Stimulated activated naive CD4-positive, alpha-beta T cell (primary cell): ENCODE measurements around the gene EGLN2.
"Not testable (repeated sequence)": the region's sequence is repeated elsewhere in the genome, so short reads cannot be mapped to it uniquely, and the experiment has no call there.

Experiments used
- DNase-seq, 6 experiments: peaks; one replicate each; lab custom pipeline; 2025; lab: John Stamatoyannopoulos, UW

EGLN2 gene

DNA sequence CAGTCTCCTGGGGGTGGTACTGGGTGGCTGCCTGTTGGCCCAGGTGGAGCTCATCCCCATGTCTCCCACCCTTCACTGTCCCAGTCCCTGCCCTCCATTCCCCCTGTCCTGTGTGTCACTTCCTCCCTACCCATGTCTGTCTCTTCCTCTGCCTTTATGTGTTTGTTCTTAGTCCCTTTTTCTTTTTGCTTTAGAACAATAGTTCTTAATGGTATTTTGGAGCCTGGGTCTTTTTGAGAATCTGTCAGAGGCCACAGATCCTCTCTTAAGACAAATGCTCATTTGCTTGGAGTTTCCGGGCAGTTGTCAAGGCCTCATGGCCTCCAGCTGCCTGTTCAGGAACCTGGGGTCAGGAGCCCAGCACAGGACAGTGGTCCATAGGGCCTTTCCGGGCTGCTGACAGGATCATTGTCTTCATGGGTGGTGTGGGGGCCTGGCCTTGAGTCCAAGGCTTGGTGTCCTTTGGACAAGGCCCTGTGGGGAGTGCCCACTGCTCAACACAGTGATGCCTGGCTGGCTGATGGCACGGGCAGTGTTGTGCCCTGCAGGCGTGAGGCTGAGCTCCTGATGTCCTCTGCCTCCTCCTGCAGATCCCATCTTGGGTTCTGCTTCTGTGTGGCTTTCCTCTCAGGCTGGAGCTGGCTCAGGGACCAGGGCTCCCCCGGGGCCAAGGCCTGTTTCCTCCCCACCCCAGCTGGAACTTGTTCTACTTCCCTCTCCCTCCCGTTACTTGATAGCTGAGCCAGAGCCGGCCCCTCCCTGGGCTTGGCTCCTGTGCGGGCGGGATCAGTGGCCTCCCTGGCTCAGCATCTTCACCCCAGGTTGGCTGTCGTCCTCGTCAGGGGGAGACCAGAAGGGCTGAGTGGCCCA, 3.5 kb downstream of the EGLN2 start:
- no peak for DNase-seq

DNA sequence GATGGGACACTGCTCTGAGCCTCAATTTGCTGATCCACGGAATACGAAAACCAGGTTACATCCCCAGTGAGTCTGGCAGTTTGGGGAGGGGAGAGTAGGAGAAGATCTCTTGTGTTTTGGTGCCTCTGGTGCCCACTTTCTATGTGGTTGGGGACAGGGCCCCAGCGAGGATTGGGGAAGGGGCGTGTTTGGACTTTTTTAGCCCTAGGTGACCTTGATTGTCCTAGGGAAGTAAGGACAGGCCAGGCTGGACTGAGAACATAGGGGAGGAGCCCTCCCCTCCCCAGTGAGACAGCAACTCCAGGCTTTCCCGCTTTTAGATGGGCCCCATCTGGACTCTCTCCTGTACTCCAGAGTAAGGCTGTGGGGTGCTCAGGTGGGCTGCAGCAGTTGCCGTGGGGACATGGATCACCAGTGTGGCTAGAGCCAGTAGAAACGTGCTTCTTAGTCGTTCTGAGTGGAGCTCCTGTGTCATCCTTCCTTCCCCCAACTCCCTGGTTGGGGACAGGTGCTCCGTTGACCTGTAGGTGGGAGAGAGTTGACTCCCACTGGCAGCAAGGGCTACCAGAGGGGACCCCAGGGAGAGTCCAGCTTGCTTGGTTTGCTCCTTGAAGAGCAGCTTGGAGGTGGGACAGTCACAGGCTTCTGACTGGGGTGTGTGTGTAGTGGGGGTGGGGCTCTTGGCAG, 4.3 kb downstream of the EGLN2 start:
- no peak for DNase-seq

DNA sequence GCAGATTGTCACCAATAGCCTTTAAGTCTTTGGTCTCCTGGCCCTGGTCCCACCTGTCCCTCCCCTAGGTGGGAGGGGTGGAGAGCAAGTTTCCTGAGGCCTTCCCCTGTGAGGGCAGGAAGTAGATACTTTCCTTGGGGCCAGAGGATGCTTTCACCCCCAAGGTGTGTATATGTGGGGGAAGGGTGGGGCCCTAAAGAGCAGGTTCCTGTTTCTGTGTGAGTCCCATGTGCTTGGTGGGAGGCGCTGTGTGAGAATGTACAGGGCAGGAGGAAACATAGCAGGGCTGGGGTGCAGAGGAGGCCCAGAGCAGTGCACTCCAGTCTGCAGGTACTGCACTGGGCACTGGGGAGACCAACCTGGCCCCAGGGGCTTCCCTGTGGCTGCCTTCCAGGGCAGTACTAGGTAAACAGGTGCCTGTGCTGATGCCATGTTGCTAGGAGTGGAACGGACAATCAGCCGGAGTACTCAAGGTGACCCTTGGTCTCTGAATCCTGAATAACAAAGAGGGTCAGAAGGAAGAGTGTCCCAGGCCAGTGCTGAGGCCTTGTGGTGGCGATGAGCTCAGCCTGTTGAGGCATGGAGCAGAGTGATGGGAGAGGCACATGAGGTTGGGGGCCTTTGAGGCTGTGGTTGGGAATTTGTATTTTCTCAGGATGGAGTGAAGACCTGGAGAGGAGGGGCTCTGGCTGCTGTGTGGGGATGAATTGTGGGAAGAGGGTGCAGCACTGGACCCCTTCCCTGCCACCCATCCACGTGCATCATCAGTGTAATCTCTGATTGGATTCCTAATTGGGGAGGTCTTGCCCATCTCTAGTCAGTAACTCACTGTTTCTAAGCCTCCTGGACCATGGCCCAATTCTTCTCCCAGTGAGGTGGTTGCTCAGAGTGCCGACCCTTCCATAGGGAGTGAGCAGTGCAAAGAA, 5.1 kb downstream of the EGLN2 start:
- DNase-seq: peak; percentile 50 to 87 (median 79)

GRCh38 chr19:40804783-40805242, 5.8 kb downstream of the EGLN2 start:
- DNase-seq: no peak

DNA sequence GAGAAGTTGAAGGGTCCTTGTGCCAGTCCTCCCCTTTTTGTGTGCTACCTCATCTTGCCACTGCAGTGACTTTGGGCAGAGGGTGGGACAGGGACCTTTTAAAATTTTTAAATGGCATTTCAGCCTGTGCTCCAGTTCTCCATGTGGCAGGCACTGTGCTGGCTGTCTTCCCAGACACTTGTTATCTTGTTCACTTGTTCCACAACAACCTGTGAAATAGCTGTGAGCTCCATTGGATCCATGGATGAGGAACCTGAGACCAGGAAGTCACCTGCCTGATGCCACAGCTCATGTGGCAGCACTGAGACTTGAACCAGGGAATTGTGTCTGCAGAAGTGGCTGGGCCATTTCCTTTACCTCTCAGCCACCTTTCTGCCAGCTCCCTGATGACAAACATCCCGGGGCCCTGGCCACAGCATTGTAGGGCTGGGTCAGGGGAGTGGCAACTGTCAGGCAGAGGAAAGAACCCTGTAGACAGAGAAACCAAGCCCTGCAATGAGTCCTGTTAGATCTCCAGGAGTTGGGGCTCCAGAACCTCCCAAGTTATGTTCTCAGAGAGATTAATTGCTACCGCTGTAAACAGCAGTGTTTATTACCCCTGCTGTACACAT, 6.4 kb downstream of the EGLN2 start:
- DNase-seq: peak in 4 of 6 experiments; percentile 16 to 50 (median 30)

DNA sequence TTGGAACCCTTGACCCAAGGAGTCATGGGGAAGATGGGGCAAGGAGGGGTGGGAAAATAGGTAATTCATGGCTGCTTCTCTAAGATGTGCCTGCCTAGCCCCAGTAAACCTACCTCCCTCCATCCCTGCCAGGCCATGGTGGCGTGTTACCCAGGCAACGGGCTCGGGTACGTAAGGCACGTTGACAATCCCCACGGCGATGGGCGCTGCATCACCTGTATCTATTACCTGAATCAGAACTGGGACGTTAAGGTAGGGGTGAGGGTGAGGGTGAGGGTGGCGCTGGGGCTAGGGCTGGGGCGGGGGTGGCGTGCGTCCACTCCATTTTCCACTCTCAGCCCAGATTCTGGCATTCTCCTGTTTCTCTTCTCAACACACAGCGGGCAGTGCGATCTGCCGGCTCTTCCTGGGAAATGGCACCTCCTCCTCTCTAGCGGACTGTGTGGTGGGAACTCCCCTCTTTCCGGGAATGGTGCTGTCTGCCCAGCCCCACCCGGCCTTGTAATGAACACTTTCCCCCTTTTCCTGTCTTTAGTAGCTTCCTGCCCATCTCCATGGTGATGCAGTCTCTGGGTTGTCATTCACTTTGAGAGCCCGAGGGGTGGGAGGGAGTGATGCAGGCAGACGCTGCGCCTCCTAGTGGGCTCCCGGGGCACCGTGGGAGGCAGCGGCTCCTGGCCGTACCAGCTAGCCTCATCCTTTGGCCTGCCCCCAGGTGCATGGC, 7.6 kb downstream of the EGLN2 start:
- DNase-seq: peak; percentile 65 to 81 (median 76)

DNA sequence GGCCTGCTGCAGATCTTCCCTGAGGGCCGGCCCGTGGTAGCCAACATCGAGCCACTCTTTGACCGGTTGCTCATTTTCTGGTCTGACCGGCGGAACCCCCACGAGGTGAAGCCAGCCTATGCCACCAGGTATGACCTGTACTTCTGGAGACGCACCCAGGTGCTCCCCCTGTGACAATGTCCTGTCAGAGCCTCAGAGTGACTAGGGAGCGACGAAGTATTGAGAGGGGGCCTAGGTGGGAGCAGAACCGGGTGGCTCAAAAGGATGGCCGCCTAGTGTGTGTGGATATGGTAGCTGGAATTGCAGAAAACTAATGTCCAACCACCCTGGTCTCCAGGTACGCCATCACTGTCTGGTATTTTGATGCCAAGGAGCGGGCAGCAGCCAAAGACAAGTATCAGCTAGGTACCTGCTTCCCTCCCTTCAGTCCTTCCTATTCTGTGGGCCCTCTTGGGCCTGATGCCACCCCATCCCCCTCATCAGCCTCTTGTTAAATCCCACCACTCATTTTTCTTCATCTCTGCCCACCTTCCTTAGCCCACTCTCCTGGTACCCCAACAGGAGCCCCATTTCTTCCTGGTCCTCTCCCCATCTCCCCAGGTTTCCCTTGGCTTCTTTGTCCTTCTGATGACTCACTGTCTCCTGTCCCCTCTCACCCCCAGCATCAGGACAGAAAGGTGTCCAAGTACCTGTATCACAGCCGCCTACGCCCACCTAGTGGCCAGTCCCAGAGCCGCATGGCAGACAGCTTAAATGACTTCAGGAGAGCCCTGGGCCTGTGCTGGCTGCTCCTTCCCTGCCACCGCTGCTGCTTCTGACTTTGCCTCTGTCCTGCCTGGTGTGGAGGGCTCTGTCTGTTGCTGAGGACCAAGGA, 8.4 kb downstream of the EGLN2 start:
- no peak for DNase-seq

DNA sequence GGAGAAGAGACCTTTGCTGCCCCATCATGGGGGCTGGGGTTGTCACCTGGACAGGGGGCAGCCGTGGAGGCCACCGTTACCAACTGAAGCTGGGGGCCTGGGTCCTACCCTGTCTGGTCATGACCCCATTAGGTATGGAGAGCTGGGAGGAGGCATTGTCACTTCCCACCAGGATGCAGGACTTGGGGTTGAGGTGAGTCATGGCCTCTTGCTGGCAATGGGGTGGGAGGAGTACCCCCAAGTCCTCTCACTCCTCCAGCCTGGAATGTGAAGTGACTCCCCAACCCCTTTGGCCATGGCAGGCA, 9.0 kb downstream of the EGLN2 start:
- no peak for DNase-seq

GRCh38 chr19:40808497-40808896, 9.5 kb downstream of the EGLN2 start:
- DNase-seq: no peak

- DNase-seq: no peak
Observed at GRCh38 chr19:40809358-40810086, 10.5 kb downstream of the EGLN2 start.

- DNase-seq: no peak
Observed at GRCh38 chr19:40810160-40810559, 11.2 kb downstream of the EGLN2 start.

- DNase-seq: peak in 5 of 6 experiments; percentile 19 to 59 (median 39)
Observed at GRCh38 chr19:40810649-40811408, 11.8 kb downstream of the EGLN2 start.

DNA sequence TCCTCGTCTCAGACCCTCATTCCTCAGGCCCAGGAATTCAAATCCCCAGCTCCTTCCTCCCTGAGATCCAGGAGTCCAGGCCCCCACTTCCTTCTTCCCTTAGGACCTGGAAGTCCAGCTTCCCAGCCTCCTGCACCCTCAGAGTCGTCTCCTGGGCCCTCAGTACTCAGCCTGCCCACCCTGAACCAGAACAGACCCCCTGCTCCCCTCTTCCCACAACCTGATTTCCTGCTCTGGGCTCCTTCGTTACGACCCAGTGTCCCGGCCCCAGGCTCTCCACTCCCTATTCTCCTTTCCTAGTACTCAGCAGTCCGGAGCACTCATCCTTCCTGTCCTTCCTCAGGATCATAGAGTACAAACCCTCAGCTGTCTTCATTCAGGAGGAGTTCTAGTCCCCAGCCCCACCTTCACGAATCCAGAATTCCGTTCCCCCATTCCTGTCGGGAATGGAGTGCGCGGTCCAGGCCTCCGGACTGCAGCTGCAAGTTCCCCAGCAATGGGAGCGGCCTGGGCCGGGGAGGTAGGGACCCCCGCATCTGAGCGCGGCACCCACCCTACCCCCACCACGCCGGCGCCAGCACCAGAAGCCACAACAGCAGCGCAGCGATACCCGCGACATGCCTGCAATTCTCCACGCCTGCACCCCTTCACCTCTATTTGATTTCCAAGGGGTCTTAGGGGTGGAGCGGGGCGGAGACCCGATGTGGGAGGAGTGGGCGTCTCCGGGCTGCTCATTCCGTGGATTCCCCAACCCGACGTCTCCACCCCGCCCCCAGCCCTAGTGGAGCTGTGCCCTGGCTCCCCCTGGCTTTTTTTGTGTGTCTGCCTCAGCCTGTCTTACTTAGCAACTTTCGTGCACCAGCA, 12.7 kb downstream of the EGLN2 start:
- DNase-seq: peak; percentile 21 to 60 (median 37)

DNA sequence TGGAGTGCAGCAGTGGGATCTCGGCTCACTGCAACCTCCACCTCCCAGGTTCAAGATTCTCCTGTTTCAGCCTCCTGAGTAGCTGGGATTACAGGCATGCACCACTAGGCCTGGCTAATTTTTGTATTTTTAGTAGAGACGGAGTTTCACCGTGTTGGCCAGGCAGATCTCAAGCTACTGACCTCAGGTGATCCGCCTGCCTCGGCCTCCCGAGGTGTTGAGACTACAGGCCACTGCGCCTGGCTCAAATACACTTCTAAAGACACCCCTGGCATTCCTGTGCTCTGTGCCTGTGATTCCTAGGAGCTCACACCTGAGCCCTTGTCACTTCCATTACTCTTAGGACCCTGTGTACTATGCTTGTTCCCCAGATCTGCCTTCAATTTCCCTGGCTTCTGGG, 13.6 kb downstream of the EGLN2 start:
- DNase-seq: not testable (repeated sequence)

- no peak for DNase-seq
Observed at GRCh38 chr19:40813182-40813581, 14.2 kb downstream of the EGLN2 start.

GRCh38 chr19:40815223-40815622, 16.2 kb downstream of the EGLN2 start:
- DNase-seq: no peak
